PC-9 (cell line): ENCODE measurements around the gene PCDHGB3. TPM values are rescaled to one million over a fixed set of nuclear protein-coding genes. Genes with fewer than 3 reads are reported as not detected.

Source experiments
- BruUV-seq: library from RNA; stranded (reverse); fragments of 400-500 nt; replicated peaks from 2 replicates; lab custom pipeline; 2021; lab: Mats Ljungman, UMichigan
- CTCF ChIA-PET: fragments of 300-600 bp; sonication (Branson Sonifier 250); formaldehyde crosslinking; loops from one replicate; lab custom pipeline; 2022; ENCODE audit warnings: antibody characterized with exemption; lab: Charles Lee
- POLR2A ChIA-PET: fragments of 300-600 bp; sonication (Branson Sonifier 250); formaldehyde crosslinking; loops from one replicate; lab custom pipeline; 2022; ENCODE audit warnings: antibody characterized with exemption; ENCODE audit not compliant: unreplicated experiment; lab: Charles Lee
- DNase-seq, 2 experiments: peaks; one replicate each; pipeline versions ENCODE4 v3.0.0 to v3.0.0-alpha.2; 2015 to 2022; ENCODE audit warnings: mixed read lengths in 1 of 2
- H2AFZ ChIP-seq: fragments of 200-600 bp; sonication (generic); 2 replicates; pipeline ENCODE4 v1.8.1; 2017; ENCODE audit warnings: antibody characterized with exemption
- H3F3A ChIP-seq: fragments of 200-600 bp; sonication (generic); 2 replicates; pipeline ENCODE4 v1.8.1; 2017; ENCODE audit warnings: antibody characterized with exemption, mild to moderate bottlenecking, low read depth; ENCODE audit not compliant: insufficient read depth
- H3K27ac ChIP-seq: fragments of 200-600 bp; sonication (generic); 2 replicates; pipeline ENCODE4 v1.6.1; 2016; ENCODE audit warnings: mixed run types
- H3K27me3 ChIP-seq: fragments of 200-600 bp; sonication (generic); 2 replicates; pipeline ENCODE4 v1.6.1; 2016; ENCODE audit warnings: low read depth, mixed run types; ENCODE audit not compliant: insufficient read depth
- H3K36me3 ChIP-seq: fragments of 200-600 bp; sonication (generic); 2 replicates; pipeline ENCODE4 v1.6.1; 2016; ENCODE audit warnings: low read depth, mixed run types
- H3K4me1 ChIP-seq: fragments of 200-600 bp; sonication (generic); replicated peaks from 2 replicates; pipeline ENCODE4 v1.6.1; 2016; ENCODE audit warnings: mixed run types; ENCODE audit not compliant: insufficient read depth
- H3K4me2 ChIP-seq: fragments of 200-600 bp; sonication (generic); 2 replicates; pipeline ENCODE4 v1.6.1; 2017; ENCODE audit warnings: mixed run types
- H3K4me3 ChIP-seq: fragments of 200-600 bp; sonication (generic); 2 replicates; pipeline ENCODE4 v1.6.1; 2016; ENCODE audit warnings: mixed run types
- H3K79me2 ChIP-seq: fragments of 200-600 bp; sonication (generic); 2 replicates; pipeline ENCODE4 v1.6.1; 2017; ENCODE audit warnings: low read depth, mixed run types
- H3K9me2 ChIP-seq: fragments of 200-600 bp; sonication (generic); 2 replicates; pipeline ENCODE4 v1.8.1; 2017; ENCODE audit warnings: mild to moderate bottlenecking; ENCODE audit not compliant: insufficient read depth
- H3K9me3 ChIP-seq: fragments of 200-600 bp; sonication (generic); 2 replicates; pipeline ENCODE4 v1.8.1; 2016; ENCODE audit warnings: low read depth; ENCODE audit not compliant: insufficient read depth
- H4K20me1 ChIP-seq: fragments of 200-600 bp; sonication (generic); 2 replicates; pipeline ENCODE4 v1.8.1; 2017; ENCODE audit not compliant: insufficient read depth
- CTCF ChIP-seq: fragments of 200-600 bp; sonication (generic); conservative IDR thresholded peaks from 2 replicates; pipeline ENCODE4 v1.6.1; 2017; ENCODE audit warnings: mixed run types, antibody characterized with exemption, mild to moderate bottlenecking, moderate library complexity
- EZH2 ChIP-seq: fragments of 200-600 bp; sonication (generic); IDR thresholded peaks from 2 replicates; pipeline ENCODE4 v1.8.0; 2017; ENCODE audit warnings: antibody characterized with exemption, low read depth
- intact Hi-C: fragments of 100-400 bp; cut with micrococcal nuclease; formaldehyde crosslinking; loops from one replicate; pipeline ENCODE4 v1.10.0; 2022; ENCODE audit not compliant: unreplicated experiment
- total RNA-seq: library from RNA; stranded (reverse); gene quantifications from 2 replicates; pipeline ENCODE4 v1.2.3, GENCODE V29; 2021

The PCDHGB3 gene
- total RNA-seq, 1 experiment from 2014 or later: not detected

DNA sequence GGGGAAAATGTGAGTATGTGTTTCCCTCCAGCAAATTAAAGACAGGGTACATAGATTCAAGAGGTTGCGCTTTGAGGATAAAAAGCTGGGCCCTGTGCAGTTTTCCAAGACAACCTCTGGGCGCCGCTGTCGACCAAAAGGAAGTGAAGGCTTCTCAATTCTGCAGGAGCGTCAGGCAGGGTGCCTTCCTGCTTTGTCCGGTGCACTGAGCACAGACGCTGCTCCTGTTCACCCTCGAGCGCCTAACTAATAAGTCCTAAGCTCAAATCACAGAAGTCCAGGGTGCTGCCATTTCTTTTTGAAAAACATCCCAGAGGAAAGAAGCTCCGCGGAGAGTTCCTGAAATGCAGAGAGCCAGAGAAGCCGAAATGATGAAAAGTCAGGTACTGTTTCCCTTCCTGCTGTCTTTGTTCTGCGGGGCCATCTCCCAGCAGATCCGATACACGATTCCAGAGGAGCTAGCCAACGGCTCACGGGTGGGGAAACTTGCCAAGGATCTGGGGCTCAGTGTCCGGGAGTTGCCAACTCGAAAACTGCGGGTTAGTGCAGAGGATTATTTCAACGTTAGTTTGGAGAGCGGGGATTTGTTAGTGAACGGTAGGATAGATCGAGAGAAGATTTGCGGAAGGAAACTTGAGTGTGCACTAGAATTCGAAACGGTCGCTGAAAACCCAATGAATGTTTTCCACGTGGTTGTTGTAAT, 20.0 kb upstream of the PCDHGB3 start, which contains the start of gene PCDHGB1:
PCDHGB1 (plus strand) TSS at position 183 of the 703 bp plus-strand sequence; CDS start at position 345, 162 bp downstream.
- Histone ChIP-seq H3K27me3 (no peaks in the 10 kb centered on the region), H3F3A (no peaks in the 10 kb centered on the region), H2AFZ (peak within 1 kb of the TSS; percentile 60; the same call in 1 of the 2 replicates), H3K4me1 (no peaks in the 10 kb centered on the region), H3K36me3 (no peaks in the 10 kb centered on the region), H3K9me3 (no peaks in the 10 kb centered on the region), H3K4me3 (no peak within 1 kb of the TSS), H3K79me2 (no peaks in the 10 kb centered on the region), H3K4me2 (no peak within 1 kb of the TSS), H3K27ac (no peak within 1 kb of the TSS), H3K9me2 (no peaks in the 10 kb centered on the region), H4K20me1 (no peaks in the 10 kb centered on the region)
- POLR2A ChIA-PET: no interaction called here
- no TSS peak for BruUV-seq
- intact Hi-C loops: loop anchor here (5.0 kb wide), 1 partner anchor 212 kb away; no protein-coding TSS in a partner anchor
- CTCF ChIA-PET: no interaction called here
- TF ChIP-seq CTCF (peak; percentile 44), EZH2 (no peak)
- DNase-seq: peak in 1 of 2 experiments; percentile 33

GRCh38 chr5:141351591-141351990, 18.5 kb upstream of the PCDHGB3 start:
- no peak overlapping the region for H2AFZ ChIP-seq
- DNase-seq: no peak
- no peaks in the 10 kb centered on the region for H3K36me3 ChIP-seq
- no peaks in the 10 kb centered on the region for H4K20me1 ChIP-seq
- no peaks in the 10 kb centered on the region for H3F3A ChIP-seq
- CTCF ChIA-PET: no interaction called here
- no peaks in the 10 kb centered on the region for H3K27me3 ChIP-seq
- H3K4me2 ChIP-seq: no peak overlapping the region
- POLR2A ChIA-PET: no interaction called here
- BruUV-seq: no TSS peak
- H3K27ac ChIP-seq: no peak overlapping the region
- H3K4me1 ChIP-seq: no peaks in the 10 kb centered on the region
- H3K4me3 ChIP-seq: no peak overlapping the region
- TF ChIP-seq EZH2 (no peak), CTCF (no peak)
- intact Hi-C loops: loop anchor here (5.0 kb wide), 1 partner anchor 211 kb away; no protein-coding TSS in a partner anchor
- no peaks in the 10 kb centered on the region for H3K9me2 ChIP-seq
- H3K79me2 ChIP-seq: no peaks in the 10 kb centered on the region
- H3K9me3 ChIP-seq: no peaks in the 10 kb centered on the region

GRCh38 chr5:141354900-141355469, 15.1 kb upstream of the PCDHGB3 start, which contains the start of gene PCDHGA4:
PCDHGA4 (plus strand) TSS chr5:141355021; CDS start chr5:141355108, 87 bp downstream.
- DNase-seq: no peak
- H3K9me3 ChIP-seq: no peaks in the 10 kb centered on the region

More at GRCh38 chr5:141354900-141355469, 15.1 kb upstream of the PCDHGB3 start, which contains the start of gene PCDHGA4:
- Histone ChIP-seq H4K20me1 (no peaks in the 10 kb centered on the region), H3F3A (no peaks in the 10 kb centered on the region), H3K79me2 (no peaks in the 10 kb centered on the region), H3K27me3 (no peaks in the 10 kb centered on the region), H3K4me3 (no peak within 1 kb of the TSS), H3K4me2 (no peak within 1 kb of the TSS), H3K4me1 (no peaks in the 10 kb centered on the region), H3K27ac (no peak within 1 kb of the TSS), H2AFZ (no peak within 1 kb of the TSS), H3K36me3 (no peaks in the 10 kb centered on the region), H3K9me2 (no peaks in the 10 kb centered on the region)
- peak; percentile 60 for TF ChIP-seq CTCF
- no peak for TF ChIP-seq EZH2
- ChIA-PET POLR2A (no interaction called here), CTCF (no interaction called here)
- no TSS peak for BruUV-seq
- intact Hi-C loops: loop anchor here (5.0 kb wide), 1 partner anchor 207 kb away; no protein-coding TSS in a partner anchor
